Transverse colon (tissue), 4 donors: ENCODE results near the gene UBAC1. TPM values are rescaled to one million over a fixed set of nuclear protein-coding genes. Genes with fewer than 3 reads are reported as not detected.

ENCODE experiments used
- DNase-seq: peaks from one replicate; pipeline ENCODE4 v3.0.0-alpha.2; 2019
- H3K27ac ChIP-seq, 4 donors: fragments of 200-600 bp; sonication (generic); 2 replicates each; pipeline ENCODE4 v1.5.1; 2016 to 2018; ENCODE audit warnings: inconsistent platforms in 4 of 4
- H3K27me3 ChIP-seq: fragments of 200-600 bp; sonication (generic); 2 replicates; pipeline ENCODE4 v1.5.1; 2017; ENCODE audit warnings: inconsistent platforms
- H3K36me3 ChIP-seq, 4 donors: fragments of 200-600 bp; sonication (generic); 2 replicates each; pipeline ENCODE4 v1.5.1; 2017 to 2019; ENCODE audit warnings: inconsistent platforms in 4 of 4
- H3K4me1 ChIP-seq, 4 donors: fragments of 200-600 bp; sonication (generic); 2 replicates each; pipeline ENCODE4 v1.5.1; 2017 to 2020; ENCODE audit warnings: inconsistent platforms in 4 of 4
- H3K4me3 ChIP-seq, 4 donors: fragments of 200-600 bp; sonication (generic); 1 replicate in 1 of 4; 2 replicates in 3 of 4; pipeline versions ENCODE4 v1.5.1 to v1.6.1; 2017 to 2019; ENCODE audit warnings: inconsistent platforms in 4 of 4
- H3K9me3 ChIP-seq, 2 donors: fragments of 200-600 bp; sonication (generic); 2 replicates each; pipeline ENCODE4 v1.5.1; 2017 to 2019; ENCODE audit warnings: inconsistent platforms in 2 of 2
- EP300 ChIP-seq: sonication (generic); formaldehyde crosslinking; IDR thresholded peaks from one replicate; pipeline ENCODE4 v1.6.1; 2017; ENCODE audit warnings: antibody characterized with exemption, low read depth
- POLR2A ChIP-seq: fragments of 450-650 bp; IDR thresholded peaks from one replicate; pipeline ENCODE4 v1.6.1; 2016; ENCODE audit warnings: antibody characterized with exemption, mild to moderate bottlenecking, moderate library complexity
- POLR2AphosphoS5 ChIP-seq, 3 donors: sonication (generic); formaldehyde crosslinking; IDR thresholded peaks; one replicate each; pipeline ENCODE4 v1.6.1; 2016; ENCODE audit warnings: antibody characterized with exemption in 3 of 3
- WGBS, 2 donors: methylation state at CpG; one replicate each; pipeline ENCODE4 v1.1.5; 2018; ENCODE audit warnings: low coverage in 1 of 2; 5-methylcytosine and 5-hydroxymethylcytosine counted together
- in situ Hi-C, 4 donors: fragments of 200-750 bp; cut with MboI; loops; one replicate each; pipeline versions ENCODE4 v1.15.0 to v1.15.1; 2017; ENCODE audit warnings: low sequenced_read_pairs in 3 of 4, low pct_ligation_motif_present in 1 of 4, low pct_unique_long_range_greater_than_20kb in 1 of 4
- intact Hi-C: fragments of 100-400 bp; cut with DNase I; formaldehyde crosslinking; loops from one replicate; pipeline ENCODE4 v1.15.1; 2023; ENCODE audit warnings: low total_unique reads
- total RNA-seq, 4 donors: library from RNA; depleted of rRNA; stranded (reverse); fragments of >200 nt; gene quantifications; one replicate each; pipeline ENCODE4 v1.1.0, GENCODE V29; 2016
- TF ChIP-seq, protein P1 (sequence below), 5 experiments: fragments of 200-600 bp in 3 of 5; fragments of 450-650 bp in 2 of 5; sonication (generic) in 3 of 5; IDR thresholded peaks; 1 replicate in 2 of 5; 2 replicates in 3 of 5; pipeline ENCODE4 v1.5.1; 2016 to 2017; ENCODE audit warnings: antibody characterized with exemption in 5 of 5, inconsistent platforms in 3 of 5, mild to moderate bottlenecking in 2 of 5, moderate library complexity in 1 of 5

Gene UBAC1
- total RNA-seq, 4 donors from 2014 or later: 42.6 to 91.9 (median 62.9) TPM

DNA sequence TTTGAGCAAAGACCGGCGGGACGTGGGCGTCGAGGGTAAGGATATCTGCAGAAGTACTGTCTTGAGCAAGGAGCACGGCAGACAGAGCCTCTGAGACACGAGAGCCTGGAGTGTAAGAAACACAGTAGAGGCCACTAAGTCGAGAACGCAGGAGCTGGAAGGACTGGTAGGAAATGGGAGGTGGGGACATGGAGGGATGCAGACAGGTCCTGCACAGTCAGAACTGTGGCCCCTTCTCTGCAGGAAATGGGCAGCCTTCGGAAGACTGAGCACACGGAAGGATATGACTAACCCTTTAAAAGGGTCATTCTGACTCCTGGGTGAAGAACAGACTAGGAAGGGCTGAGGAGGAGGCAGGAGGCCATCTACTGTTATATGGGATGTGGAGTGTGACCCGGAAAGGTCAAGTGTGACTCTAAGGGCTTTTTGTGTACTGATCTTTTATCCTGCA, 52.4 kb downstream of the UBAC1 start:
- WGBS, 2 donors: 79 to 84% methylated on average over 4 to 12 of the region's 12 CpGs
- H3K4me3 ChIP-seq: peak overlapping the region in 1 of 4 donors; percentile 77
- intact Hi-C loops: loop anchor here (1.0 kb wide), 1 partner anchor 51 kb away; no protein-coding TSS in a partner anchor
- in situ Hi-C loops: no loop called here
- H3K27ac ChIP-seq: no peak overlapping the region
- DNase-seq: peak; percentile 8
- H3K4me1 ChIP-seq: peaks cover 18 to 41% (median 26%) of the 10 kb centered on the region in 4 donors
- no peaks in the 10 kb centered on the region for H3K27me3 ChIP-seq
- TF ChIP-seq POLR2A (no peak), EP300 (no peak), POLR2AphosphoS5 (IDR thresholded peaks at IDR 0.05) (no peak)
- TF ChIP-seq, protein P1, sequence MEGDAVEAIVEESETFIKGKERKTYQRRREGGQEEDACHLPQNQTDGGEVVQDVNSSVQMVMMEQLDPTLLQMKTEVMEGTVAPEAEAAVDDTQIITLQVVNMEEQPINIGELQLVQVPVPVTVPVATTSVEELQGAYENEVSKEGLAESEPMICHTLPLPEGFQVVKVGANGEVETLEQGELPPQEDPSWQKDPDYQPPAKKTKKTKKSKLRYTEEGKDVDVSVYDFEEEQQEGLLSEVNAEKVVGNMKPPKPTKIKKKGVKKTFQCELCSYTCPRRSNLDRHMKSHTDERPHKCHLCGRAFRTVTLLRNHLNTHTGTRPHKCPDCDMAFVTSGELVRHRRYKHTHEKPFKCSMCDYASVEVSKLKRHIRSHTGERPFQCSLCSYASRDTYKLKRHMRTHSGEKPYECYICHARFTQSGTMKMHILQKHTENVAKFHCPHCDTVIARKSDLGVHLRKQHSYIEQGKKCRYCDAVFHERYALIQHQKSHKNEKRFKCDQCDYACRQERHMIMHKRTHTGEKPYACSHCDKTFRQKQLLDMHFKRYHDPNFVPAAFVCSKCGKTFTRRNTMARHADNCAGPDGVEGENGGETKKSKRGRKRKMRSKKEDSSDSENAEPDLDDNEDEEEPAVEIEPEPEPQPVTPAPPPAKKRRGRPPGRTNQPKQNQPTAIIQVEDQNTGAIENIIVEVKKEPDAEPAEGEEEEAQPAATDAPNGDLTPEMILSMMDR (IDR thresholded peaks at IDR 0.05): no peak
- H3K9me3 ChIP-seq: peaks cover 0 to 4% of the 10 kb centered on the region in 2 donors
- H3K36me3 ChIP-seq: peaks cover 0 to 8% (median 3%) of the 10 kb centered on the region in 4 donors

DNA sequence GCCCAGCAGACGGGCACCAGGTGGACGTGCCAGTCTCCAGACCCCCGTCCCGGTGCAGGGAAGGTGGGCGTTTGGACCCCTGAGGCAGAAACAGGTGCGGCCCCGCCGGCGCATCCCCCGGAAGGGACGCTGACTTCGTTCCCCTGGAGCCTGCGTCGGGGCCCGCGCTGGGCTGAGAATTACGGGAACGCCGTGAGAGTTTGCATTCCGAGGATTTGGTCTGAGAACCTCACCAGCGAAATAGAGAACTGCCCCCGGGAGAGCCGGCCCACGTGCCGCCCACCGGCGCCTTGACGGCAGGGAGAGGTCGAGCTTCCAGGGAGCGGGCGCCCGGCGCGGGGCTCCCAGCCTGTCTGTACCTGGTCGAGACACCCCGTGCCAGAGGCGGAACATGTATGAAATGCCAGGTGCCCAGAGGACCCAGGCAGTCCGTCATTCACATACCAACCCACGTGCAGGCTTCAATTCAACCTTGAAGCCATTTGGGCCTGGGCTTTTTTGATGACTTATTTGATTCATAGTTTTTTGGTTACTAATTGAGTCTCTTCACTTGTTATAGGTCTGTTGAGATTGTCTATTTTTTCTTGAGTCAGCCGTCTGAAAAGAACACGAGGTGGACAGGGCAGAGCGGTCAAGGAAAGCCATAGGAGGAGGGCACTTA, 53.0 kb downstream of the UBAC1 start:
- Histone ChIP-seq H3K27me3 (no peaks in the 10 kb centered on the region), H3K4me3 (peak overlapping the region; percentile 60 to 81 (median 78)), H3K36me3 (peaks cover 0 to 2% (median under 1%) of the 10 kb centered on the region in 4 donors), H3K9me3 (no peaks in the 10 kb centered on the region), H3K27ac (peak overlapping the region; percentile 81 to 90 (median 86)), H3K4me1 (peaks cover 18 to 43% (median 26%) of the 10 kb centered on the region in 4 donors)
- intact Hi-C loops (no loop called here), in situ Hi-C loops (no loop called here)
- 29 to 89% methylated on average over 5 to 37 of the region's 42 CpGs for WGBS, 2 donors
- TF ChIP-seq POLR2A: no peak
- no peak for TF ChIP-seq EP300
- TF ChIP-seq, protein P1 (IDR thresholded peaks at IDR 0.05): no peak
- no peak for TF ChIP-seq POLR2AphosphoS5 (IDR thresholded peaks at IDR 0.05)
- DNase-seq: no peak

DNA sequence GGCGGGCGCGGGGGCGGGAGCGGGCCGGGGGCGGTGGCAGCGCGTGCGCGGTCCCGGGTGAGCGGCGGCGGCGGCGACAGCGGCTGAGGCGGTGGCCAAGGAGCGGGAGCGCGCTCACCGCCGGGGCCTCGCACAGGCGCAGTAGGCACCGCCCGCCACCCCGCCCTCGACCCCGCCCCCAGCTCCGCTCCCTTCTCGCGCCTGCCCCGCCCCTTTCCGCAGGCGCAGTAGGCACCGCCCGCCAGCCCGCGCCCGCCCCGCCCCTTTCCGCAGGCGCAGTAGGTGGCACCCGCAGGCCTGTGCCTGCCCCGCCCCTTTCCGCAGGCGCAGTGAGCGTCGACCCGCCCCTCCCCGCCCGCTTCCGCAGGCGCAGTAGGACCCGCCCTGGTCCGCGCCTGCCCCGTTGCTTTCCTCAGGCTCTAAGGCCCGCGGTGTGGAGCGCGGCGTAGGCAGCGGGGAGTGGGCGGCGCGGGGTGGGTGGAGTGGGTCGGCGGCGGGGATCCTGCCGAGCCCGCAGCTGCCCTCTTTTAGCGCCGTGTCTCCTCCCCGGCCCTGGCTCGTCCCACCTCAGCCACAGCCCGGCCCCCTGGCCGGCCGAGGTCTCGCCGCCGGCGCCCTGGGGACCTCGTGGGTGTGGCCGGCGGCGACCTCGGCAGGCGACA, 53.6 kb downstream of the UBAC1 start, which contains the start of gene CAMSAP1:
CAMSAP1 (minus strand) TSS at position 116 of the 662 bp plus-strand sequence. CDS start 387 bp downstream, outside the sequence.
- 0% methylated on average over 24 of the region's 91 CpGs; no CpG with 5 or more reads in 1 of the 2 donors for WGBS, 2 donors
- peaks cover 18 to 43% (median 26%) of the 10 kb centered on the region in 4 donors for H3K4me1 ChIP-seq
- intact Hi-C loops (loop anchor here (2.0 kb wide), 1 partner anchor 49 kb away; no protein-coding TSS in a partner anchor), in situ Hi-C loops (no loop called here)
- DNase-seq: peak; percentile 96
- H3K4me3 ChIP-seq: peak within 1 kb of the TSS; percentile 60 to 81 (median 78)
- TF ChIP-seq POLR2AphosphoS5 (IDR thresholded peaks at IDR 0.05) (peak; percentile 65 to 84 (median 66)), POLR2A (peak; percentile 46), EP300 (no peak)
- TF ChIP-seq, protein P1 (IDR thresholded peaks at IDR 0.05): no peak
- no peaks in the 10 kb centered on the region for H3K27me3 ChIP-seq
- no peaks in the 10 kb centered on the region for H3K36me3 ChIP-seq
- H3K9me3 ChIP-seq: no peaks in the 10 kb centered on the region
- H3K27ac ChIP-seq: peak within 1 kb of the TSS; percentile 81 to 90 (median 86)

DNA sequence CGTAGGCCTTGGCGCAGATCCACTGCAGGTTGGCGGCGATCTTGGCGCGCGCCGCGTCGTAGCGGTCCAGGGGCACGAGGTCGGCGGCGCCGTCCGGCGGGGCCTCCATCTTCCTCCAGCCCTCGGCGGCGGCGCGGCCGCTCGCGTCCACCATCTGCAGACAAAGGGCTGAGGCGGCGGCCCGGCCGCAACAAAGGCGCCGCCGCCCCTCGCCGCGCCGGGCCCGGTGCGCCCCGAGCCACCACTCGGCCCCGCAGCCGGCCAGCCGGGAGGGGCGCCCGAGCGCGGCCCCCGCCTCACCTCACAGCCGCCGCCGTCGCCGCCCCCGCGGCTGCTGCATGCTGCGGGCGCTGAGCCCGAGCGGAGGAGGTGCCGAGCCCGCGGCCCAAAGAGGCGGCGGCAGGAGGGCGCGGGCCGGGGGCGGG, 54.2 kb downstream of the UBAC1 start:
- Histone ChIP-seq H3K9me3 (no peaks in the 10 kb centered on the region), H3K27ac (peak overlapping the region; percentile 12 to 75 (median 63)), H3K36me3 (no peaks in the 10 kb centered on the region), H3K4me3 (peak overlapping the region; percentile 26 to 80 (median 44)), H3K4me1 (peaks cover 18 to 43% (median 26%) of the 10 kb centered on the region in 4 donors), H3K27me3 (no peaks in the 10 kb centered on the region)
- intact Hi-C loops: loop anchor here (2.0 kb wide), 1 partner anchor 50 kb away; no protein-coding TSS in a partner anchor
- peak; percentile 27 for DNase-seq
- TF ChIP-seq EP300 (no peak), POLR2AphosphoS5 (IDR thresholded peaks at IDR 0.05) (no peak), POLR2A (no peak)
- TF ChIP-seq, protein P1 (IDR thresholded peaks at IDR 0.05): no peak
- in situ Hi-C loops: no loop called here
- 1% methylated on average over 25 of the region's 69 CpGs; no CpG with 5 or more reads in 1 of the 2 donors for WGBS, 2 donors
